Hepatic stellate cell (primary cell): Measurements from ENCODE around the gene STK32C.
"Not testable (repeated sequence)": the region's sequence is repeated elsewhere in the genome, so short reads cannot be mapped to it uniquely, and the experiment has no call there.

Experiments used
- DNase-seq: peaks from one replicate; pipeline ENCODE4 v3.0.0; 2011; ENCODE audit warnings: low spot score

The STK32C gene

GRCh38 chr10:132167041-132167674 is 140.6 kb downstream of the STK32C start:
- DNase-seq, result no peak

DNA sequence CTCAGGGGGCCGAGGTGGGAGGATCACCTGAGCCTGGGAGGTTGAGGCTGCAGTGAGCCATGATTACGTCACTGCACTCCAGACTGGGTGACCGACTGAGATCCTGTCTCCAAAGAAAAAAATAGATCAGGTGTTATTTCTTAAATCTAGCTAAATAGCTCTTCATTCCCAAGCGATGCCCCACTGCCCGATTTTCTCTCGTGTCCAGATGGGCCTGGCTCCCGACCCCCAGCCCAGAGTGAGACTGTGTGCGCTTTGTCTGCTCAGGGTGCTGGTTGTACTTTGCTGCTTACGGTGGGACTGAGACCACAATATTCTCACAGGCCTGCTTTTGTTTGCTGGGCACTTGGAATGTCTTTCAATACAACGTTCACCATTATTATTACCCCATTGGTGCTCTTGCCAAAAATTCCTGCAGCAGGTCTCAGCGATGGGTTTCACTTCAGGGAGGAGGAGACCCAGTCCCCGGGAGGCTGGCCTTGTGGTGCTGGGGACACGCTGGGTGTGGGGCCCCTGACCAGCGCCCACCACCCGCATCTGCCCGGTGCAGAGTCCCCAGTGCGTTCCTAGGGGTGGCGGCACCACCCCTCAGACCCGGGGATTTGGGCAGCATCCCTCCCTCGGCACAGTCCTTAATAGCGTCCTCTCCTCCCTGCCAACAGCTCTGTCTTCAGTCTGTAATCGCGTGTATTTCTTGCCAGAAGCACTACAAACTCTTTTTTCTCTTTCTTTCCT is 141.4 kb downstream of the STK32C start:
- DNase-seq, result no peak

DNA sequence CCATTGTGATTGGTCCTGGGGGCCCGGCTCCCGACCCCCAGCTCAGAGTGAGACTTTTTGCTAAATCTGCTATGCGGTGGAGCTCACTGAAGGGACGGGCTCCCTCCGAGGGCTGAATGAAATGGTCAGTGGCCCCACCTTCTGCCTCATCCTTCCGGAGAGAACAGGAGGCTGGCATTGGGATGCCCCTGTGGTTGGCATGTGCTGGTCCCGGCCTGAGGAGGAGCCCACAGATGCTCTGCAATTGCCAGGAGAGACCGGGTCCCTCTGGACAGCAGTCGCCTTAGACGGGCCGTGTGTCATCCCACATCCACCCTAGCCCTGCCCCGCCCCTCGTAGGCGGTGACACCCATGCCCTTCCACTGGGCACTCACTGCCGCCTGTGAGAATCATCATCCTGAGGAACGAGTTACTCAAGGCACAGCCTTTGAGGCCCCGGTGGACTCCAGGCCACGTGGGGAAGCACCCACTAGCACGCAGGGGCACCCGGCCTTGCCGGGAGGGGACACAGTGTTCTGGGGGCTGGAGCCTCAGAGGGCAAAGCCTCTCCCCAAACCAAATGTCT is 142.3 kb downstream of the STK32C start:
- DNase-seq, result no peak

DNA sequence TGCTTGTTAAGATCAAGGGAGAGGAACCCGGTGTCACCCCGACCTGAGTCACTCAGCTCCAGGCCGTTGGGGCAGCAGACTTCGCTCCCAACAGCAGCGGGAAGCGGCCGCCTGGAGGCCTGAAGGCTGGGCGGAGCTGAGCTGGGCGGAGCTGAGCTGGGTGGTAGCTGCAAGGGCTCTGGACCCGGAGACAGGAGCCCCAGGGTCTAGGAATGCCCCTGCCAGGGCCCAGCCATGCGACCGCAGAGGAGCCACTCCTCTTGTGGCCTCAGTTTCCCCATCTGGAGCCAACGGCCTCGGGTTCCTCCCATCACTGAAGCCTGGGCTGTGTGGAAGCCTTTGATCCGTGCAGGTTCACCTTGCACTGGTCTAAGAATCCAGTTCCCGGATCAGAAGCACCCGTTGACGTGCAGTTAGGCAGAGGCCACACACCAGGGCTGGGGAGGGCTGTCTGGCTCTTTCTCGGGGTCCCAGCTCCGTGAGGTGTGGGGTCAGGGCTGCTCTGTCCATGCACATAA is 142.9 kb downstream of the STK32C start:
- no peak for DNase-seq

DNA sequence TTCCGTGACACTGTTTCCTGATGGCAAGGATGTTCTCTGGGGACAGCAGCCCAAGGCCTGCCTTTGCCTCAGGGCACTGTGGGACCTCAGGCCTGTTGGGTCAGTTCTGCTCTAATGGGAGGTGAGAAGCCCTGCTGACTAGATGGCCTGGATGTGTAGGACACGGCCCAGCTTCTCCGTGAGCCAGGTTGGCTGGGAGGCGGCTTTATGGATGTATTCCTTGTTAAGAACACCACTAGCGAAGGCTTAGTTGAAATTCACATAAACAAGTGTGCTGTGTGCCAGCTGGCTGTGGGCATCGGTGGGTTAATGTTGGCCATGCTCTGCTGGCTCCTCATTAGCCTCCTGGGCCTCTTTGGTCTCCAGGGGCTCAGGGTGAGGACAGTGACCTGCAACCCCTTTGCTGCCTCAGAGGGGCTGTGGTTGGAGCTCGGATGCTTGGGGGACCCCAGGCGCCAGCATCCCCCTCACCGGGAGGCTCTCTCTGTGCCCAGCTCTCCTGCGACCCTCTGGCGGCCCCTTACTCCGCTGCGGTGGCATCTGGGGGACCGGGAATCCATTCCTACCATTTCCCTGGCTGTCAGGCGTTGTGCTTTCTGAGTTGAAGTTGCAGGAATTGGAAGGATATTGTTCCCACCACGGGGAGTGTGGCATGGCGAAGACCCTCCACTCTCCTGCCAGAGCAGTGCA is 143.8 kb downstream of the STK32C start:
- DNase-seq, result no peak

GRCh38 chr10:132163278-132163765 is 144.4 kb downstream of the STK32C start:
- DNase-seq, result no peak

GRCh38 chr10:132162590-132163277 is 145.0 kb downstream of the STK32C start:
- DNase-seq, result no peak

- no peak for DNase-seq
These were observed 145.7 kb downstream of the STK32C start for GRCh38 chr10:132162021-132162531.

GRCh38 chr10:132160834-132161622 is 146.7 kb downstream of the STK32C start:
- DNase-seq, result not testable (repeated sequence)

- DNase-seq, result not testable (repeated sequence)
These were observed 147.5 kb downstream of the STK32C start for GRCh38 chr10:132160231-132160630.

- not testable (repeated sequence) for DNase-seq
These were observed 148.2 kb downstream of the STK32C start for GRCh38 chr10:132159302-132160230.

GRCh38 chr10:132158823-132159222 is 148.9 kb downstream of the STK32C start:
- no peak for DNase-seq

DNA sequence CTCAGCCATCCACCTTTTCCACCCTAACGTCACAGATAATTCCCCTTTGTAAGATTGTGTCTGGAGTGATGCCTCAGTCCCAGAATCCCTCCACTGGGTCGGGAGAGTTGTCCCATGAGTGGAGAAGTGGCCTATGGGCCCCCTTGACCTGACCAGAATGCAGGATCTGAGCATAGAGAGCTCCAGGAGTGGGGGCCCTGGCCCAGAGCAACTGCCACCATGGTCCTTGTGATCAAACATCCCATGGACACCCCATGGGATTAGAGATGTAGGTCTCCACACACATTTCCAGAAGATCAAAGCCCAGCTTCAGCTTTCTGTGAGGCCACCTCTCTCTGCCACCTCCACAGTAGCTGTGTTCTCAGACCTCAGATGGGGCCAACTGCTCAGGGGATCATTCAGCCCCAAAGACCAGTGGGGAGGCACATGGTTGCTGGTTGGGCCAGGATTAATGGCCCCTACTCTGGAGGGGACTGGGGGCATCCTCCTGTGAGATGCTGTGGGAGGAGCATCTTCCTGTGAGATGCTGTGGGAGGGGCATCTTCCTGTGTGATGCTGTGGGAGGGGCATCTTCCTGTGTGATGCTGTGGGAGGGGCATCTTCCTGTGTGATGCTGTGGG is 149.5 kb downstream of the STK32C start:
- no peak for DNase-seq
